ENCODE data around the gene PRR22.
"Not testable (repeated sequence)": the region's sequence is repeated elsewhere in the genome, so short reads cannot be mapped to it uniquely, and the experiment has no call there.

PRR22 gene

GRCh38 chr19:5767949-5768348 lies 16.6 kb downstream of the PRR22 start:
- FAIRE-seq (no peak), DNase-seq (ENCODE audit: extremely low spot score, insufficient read length, low read depth) (no peak)

GRCh38 chr19:5765220-5765619 lies 19.3 kb downstream of the PRR22 start:
- no peak for FAIRE-seq
- no peak for DNase-seq (ENCODE audit: extremely low spot score, insufficient read length, low read depth)

- FAIRE-seq (no peak), DNase-seq (ENCODE audit: extremely low spot score, insufficient read length, low read depth) (no peak)
Observed at GRCh38 chr19:5762608-5763217, 21.8 kb downstream of the PRR22 start.

- no peak for FAIRE-seq
- no peak for DNase-seq (ENCODE audit: extremely low spot score, insufficient read length, low read depth)
Observed at GRCh38 chr19:5753743-5754142, 30.8 kb downstream of the PRR22 start.

GRCh38 chr19:5751709-5752108 lies 32.8 kb downstream of the PRR22 start:
- DNase-seq (ENCODE audit: extremely low spot score, insufficient read length, low read depth) (no peak), FAIRE-seq (no peak)

- no peak for DNase-seq (ENCODE audit: extremely low spot score, insufficient read length, low read depth)
- no peak for FAIRE-seq
Observed at GRCh38 chr19:5749505-5749904, 35.0 kb downstream of the PRR22 start.

GRCh38 chr19:5748920-5749319 lies 35.6 kb downstream of the PRR22 start:
- FAIRE-seq; DNase-seq (ENCODE audit: extremely low spot score, insufficient read length, low read depth): not testable (repeated sequence)

GRCh38 chr19:5744999-5745398 lies 39.5 kb downstream of the PRR22 start:
- FAIRE-seq: not testable (repeated sequence)

GRCh38 chr19:5743630-5744029 lies 40.9 kb downstream of the PRR22 start:
- no peak for FAIRE-seq
- DNase-seq (ENCODE audit: extremely low spot score, insufficient read length, low read depth): no peak

More at GRCh38 chr19:5744999-5745398, 39.5 kb downstream of the PRR22 start:
- not testable (repeated sequence) for DNase-seq (ENCODE audit: extremely low spot score, insufficient read length, low read depth)

GRCh38 chr19:5742051-5742450 lies 42.5 kb downstream of the PRR22 start:
- DNase-seq (ENCODE audit: extremely low spot score, insufficient read length, low read depth) (no peak), FAIRE-seq (no peak)

- FAIRE-seq (no peak), DNase-seq (ENCODE audit: extremely low spot score, insufficient read length, low read depth) (no peak)
Observed at GRCh38 chr19:5738423-5738822, 46.1 kb downstream of the PRR22 start.

- FAIRE-seq: not testable (repeated sequence)
Observed at GRCh38 chr19:5733172-5733571, 51.4 kb downstream of the PRR22 start.

More at GRCh38 chr19:5733172-5733571, 51.4 kb downstream of the PRR22 start:
- DNase-seq (ENCODE audit: extremely low spot score, insufficient read length, low read depth): not testable (repeated sequence)
